GM18909 (cell line): ENCODE data around the gene KRT6C.

ENCODE experiments used
- ATAC-seq: cut with Tn5 transposase; IDR thresholded peaks from one replicate; pipeline ENCODE4 v1.9.1; 2021; ENCODE audit warnings: mild to moderate bottlenecking; ENCODE audit not compliant: unreplicated experiment, poor library complexity

KRT6C gene

GRCh38 chr12:52436828-52437474 lies 36.7 kb downstream of the KRT6C start:
- ATAC-seq: no peak

- no peak for ATAC-seq
Measured at GRCh38 chr12:52436000-52436827, 37.4 kb downstream of the KRT6C start.

DNA sequence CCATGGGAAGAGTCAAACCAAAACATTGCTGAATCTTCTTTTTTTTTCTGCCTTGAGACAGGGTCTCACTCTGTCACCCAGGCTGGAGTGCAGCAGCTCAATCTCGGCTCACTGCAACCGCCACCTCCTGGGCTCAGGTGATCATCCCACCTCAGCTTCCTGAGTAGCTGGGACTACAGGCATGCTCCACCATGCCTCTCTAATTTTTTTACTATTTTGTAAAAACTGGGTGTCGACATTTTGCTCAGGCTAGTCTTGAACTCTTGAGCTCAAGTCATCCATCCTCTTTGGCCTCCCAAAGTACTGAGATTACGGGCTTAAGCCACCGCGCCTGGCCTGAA lies 38.0 kb downstream of the KRT6C start:
- no peak for ATAC-seq

DNA sequence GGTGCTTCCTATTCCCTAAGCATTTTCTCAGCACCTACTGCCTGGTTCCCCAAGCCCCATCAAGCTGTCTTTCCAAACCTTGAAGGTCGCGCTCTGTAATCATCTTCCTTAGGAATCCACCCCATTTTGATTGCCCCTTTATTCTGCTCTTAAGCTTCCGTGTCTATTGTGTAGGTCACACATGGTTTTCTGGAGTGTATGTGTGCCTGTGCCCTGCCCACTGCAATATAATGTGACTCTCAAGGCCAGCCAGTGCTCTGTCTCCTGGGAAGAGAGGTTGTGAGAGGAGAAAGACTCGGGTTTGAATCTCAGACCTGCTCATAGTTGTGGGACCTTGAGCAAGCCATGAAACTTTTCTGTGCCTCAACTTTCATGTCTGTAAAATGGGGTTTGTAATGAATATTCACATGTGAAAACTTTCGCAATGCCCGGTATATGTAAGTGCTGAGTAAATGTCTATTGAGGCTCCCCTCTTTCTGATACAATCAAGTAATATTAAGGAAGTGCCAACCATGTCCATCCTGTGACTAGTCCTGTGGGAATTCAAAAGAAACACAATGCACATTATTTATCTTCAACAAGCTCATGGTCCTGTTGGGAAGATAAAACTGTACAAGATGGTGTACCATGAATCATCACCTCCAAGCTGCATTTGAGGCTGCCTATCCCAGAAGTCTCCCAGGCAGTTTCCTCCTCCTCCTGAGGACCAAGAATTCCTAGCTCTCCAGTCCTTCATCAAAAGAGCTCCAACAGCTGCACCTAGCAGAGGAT lies 38.7 kb downstream of the KRT6C start:
- no peak for ATAC-seq

DNA sequence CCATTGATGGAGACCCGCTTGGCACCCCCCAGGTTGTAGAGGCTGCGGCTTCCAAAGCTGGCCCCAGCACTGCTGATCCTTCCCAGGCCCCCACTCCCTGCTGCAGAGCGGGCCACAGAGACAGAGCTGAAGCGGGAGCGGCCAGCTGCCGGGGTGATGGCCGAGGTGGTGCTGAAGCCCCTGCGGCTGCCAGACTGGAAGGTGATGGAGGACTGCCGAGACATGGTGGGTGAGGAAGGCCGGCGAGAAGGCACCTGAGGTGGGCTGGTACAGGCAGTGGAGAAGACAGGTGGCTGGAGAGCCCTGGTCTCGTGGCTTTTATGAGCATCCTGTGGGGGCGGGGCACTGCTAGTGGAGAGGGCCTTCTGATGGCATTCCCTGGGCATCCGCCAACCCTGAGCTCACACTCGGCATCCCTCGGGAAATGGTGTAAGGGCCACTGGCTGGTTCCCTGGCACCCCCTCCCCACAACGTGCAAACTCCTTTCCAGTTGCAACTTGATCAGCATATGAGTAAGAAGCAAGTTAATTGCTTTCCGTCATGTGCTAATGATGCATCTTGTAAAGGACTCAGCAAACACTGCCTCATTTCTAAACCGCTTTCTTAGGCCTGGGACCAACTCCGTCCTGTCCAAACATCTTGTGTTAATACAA lies 39.4 kb downstream of the KRT6C start, which contains the start of gene KRT75:
Gene KRT75 (minus strand): TSS at position 291 of the 653 bp plus-strand sequence. CDS start 67 bp downstream, at position 224.
- no peak for ATAC-seq

GRCh38 chr12:52433501-52434080 lies 40.0 kb downstream of the KRT6C start:
- no peak for ATAC-seq

- no peak for ATAC-seq
Measured at GRCh38 chr12:52432559-52433207, 40.9 kb downstream of the KRT6C start.

DNA sequence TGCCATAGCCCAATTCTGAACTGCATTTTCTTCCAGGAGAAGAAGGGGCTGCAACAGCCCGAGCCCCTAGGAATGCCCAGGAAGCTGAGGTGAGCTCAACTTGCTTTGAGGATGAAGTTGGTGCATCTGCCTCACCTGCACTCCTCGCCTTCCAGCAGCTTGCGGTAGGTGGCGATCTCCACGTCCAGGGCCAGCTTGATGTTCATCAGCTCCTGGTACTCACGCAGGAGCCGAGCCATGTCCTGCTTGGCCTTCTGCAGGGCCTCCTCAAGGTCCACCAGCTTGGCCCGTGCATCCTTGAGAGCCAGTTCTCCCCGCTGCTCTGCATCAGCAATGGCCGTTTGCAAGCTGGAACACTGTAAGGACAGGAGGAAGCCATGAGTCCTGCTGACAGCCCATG lies 45.5 kb downstream of the KRT6C start:
- no peak for ATAC-seq

DNA sequence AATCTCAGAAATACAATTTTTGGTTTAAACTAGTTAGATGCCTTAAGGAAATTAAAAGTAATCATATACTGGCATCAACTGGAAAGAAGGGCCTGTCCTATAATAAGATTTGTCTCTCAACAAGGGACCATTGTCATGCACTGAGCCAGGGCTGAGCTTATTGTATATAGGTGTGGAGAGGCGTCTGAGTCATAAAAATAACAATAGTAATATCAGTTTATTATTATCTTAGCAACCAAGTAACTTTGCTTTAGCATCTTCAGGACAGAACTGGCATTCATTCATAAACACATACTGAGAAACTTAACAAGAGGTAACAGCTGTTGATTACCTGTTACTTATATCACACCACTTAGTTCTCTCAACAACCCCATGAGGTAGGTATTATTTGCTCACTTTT lies 46.5 kb downstream of the KRT6C start:
- no peak for ATAC-seq

- ATAC-seq: no peak
Measured at GRCh38 chr12:52426034-52426433, 47.6 kb downstream of the KRT6C start.

- no peak for ATAC-seq
Measured at GRCh38 chr12:52425466-52425865, 48.1 kb downstream of the KRT6C start.

- ATAC-seq: no peak
Measured at GRCh38 chr12:52423661-52424500, 49.7 kb downstream of the KRT6C start.

GRCh38 chr12:52423035-52423434 lies 50.6 kb downstream of the KRT6C start:
- ATAC-seq: no peak

DNA sequence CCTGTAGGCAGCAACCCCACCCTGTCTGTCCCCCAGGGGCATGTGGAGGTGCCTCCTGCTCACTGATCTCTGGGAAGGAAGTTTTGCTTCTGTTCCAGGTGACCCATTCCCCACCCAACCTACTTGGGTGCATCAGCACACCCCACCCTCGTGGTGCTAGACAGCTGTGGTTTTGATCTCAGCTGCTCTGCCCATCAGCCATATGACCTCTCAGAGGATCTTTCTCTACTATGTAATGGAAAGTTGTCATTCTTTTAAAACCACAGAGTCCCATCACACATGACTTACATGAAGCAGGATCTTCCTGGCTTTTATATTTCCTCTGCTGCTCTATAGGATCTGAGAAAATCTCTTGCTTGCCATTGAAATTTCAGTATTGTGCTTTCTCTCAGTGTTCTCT lies 53.9 kb downstream of the KRT6C start:
- no peak for ATAC-seq

DNA sequence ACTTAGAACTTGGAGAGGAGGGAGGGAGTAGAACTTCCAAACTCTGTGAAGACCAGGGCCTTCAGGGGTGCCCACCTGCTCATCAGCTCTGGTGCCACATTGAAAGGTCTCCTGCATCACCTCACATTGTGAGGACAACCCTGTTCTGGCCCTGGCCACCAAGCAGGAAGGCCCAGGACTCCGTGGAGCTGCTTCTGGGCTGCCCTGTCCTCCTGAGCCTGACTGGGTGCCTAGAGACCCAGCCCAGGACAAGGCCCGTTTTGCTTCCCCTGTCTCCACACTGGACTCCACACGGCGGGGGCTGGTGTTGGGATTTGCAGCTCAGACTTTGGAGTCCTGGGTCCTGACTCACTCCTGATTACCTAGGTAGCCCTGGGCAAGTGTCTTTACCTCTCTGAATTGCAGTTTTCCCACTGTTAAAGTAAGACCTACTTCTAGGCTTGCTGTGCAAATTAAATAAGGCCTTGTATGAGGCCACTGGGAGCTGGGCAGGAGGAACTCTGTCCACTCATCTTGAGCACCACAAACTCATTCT lies 55.0 kb downstream of the KRT6C start:
- ATAC-seq: no peak
